NCI-H1105 treated with DMSO at 0.1 percent for 48 hours (cell line): ENCODE measurements around the gene ANAPC16.
"Not testable (repeated sequence)": the region's sequence is repeated elsewhere in the genome, so short reads cannot be mapped to it uniquely, and the experiment has no call there.

ENCODE experiments used
- DNase-seq: peaks from one replicate; lab custom pipeline; 2025; lab: John Stamatoyannopoulos, UW

Gene ANAPC16

GRCh38 chr10:72278668-72279393 lies 63.0 kb downstream of the ANAPC16 start:
- DNase-seq, result no peak

GRCh38 chr10:72279587-72279986 lies 63.8 kb downstream of the ANAPC16 start:
- not testable (repeated sequence) for DNase-seq

DNA sequence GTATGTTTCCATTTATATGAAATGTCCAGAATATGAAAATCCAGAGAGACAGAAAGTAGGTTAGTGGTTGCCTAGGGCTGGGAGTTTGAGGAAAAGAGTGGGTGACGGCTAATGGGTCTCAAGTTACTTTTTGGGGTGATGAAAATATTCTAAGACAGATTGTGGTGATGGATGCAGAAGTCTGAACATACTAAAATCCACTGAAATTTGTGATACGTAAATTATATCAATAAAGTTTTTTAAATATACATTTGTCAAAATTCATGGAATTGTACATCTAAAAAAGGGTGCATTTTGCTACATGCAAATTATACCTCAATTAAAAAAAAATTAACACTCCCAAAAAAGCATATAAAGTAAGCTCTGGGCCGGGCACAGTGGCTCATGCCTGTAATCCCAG lies 67.3 kb downstream of the ANAPC16 start:
- DNase-seq, result no peak
